Brain microvascular endothelial cell (primary cell): ENCODE data around the gene FAF1.
"Not testable (repeated sequence)": the region's sequence is repeated elsewhere in the genome, so short reads cannot be mapped to it uniquely, and the experiment has no call there.

ENCODE experiments used
- DNase-seq: peaks from one replicate; pipeline ENCODE4 v3.0.0-alpha.2; 2020
- H3K27ac ChIP-seq: fragments of 250-450 bp; sonication (Bioruptor Pico); 2 replicates; pipeline ENCODE4 v1.5.1; 2020; ENCODE audit warnings: mild to moderate bottlenecking, moderate library complexity
- H3K27me3 ChIP-seq: fragments of 250-450 bp; sonication (Bioruptor Pico); replicated peaks from 2 replicates; pipeline ENCODE4 v1.5.1; 2020; ENCODE audit warnings: mild to moderate bottlenecking
- H3K36me3 ChIP-seq: fragments of 250-450 bp; sonication (Bioruptor Pico); replicated peaks from 2 replicates; pipeline ENCODE4 v1.5.1; 2020; ENCODE audit warnings: mild to moderate bottlenecking
- H3K4me3 ChIP-seq: 2 replicates; pipeline ENCODE4 v1.5.1; 2011; ENCODE audit warnings: low read depth, mild to moderate bottlenecking, control low read depth, low read length, moderate library complexity
- CTCF ChIP-seq: IDR thresholded peaks from 2 replicates; pipeline ENCODE4 v1.5.1; 2011; ENCODE audit warnings: low read depth, mild to moderate bottlenecking, moderate library complexity, low read length, control low read depth, inconsistent platforms; ENCODE audit errors: missing control alignments
- in situ Hi-C: cut with HindIII; loops from 2 replicates; pipeline ENCODE4 v1.10.0; 2017; ENCODE audit warnings: low sequenced_read_pairs, low pct_ligation_motif_present

The FAF1 gene

GRCh38 chr1:50917138-50918137 is 42.6 kb downstream of the FAF1 start:
- TF ChIP-seq CTCF = no peak
- H3K36me3 ChIP-seq = no peaks in the 10 kb centered on the region
- H3K27ac ChIP-seq = no peak overlapping the region
- in situ Hi-C loops = no loop called here
- no peak for DNase-seq
- no peaks in the 10 kb centered on the region for H3K27me3 ChIP-seq
- H3K4me3 ChIP-seq = no peak overlapping the region

- no peak for DNase-seq
- Histone ChIP-seq H3K27ac (no peak overlapping the region), H3K27me3 (no peaks in the 10 kb centered on the region), H3K4me3 (no peak overlapping the region), H3K36me3 (no peaks in the 10 kb centered on the region)
- in situ Hi-C loops = no loop called here
- no peak for TF ChIP-seq CTCF
Measured at GRCh38 chr1:50915621-50916020, 44.4 kb downstream of the FAF1 start.

GRCh38 chr1:50913954-50914353 is 46.1 kb downstream of the FAF1 start:
- H3K27ac ChIP-seq = no peak overlapping the region
- TF ChIP-seq CTCF = no peak
- H3K36me3 ChIP-seq = no peaks in the 10 kb centered on the region
- H3K27me3 ChIP-seq = no peaks in the 10 kb centered on the region
- in situ Hi-C loops = no loop called here
- H3K4me3 ChIP-seq = no peak overlapping the region
- no peak for DNase-seq

- in situ Hi-C loops, H3K36me3 ChIP-seq, H3K27ac ChIP-seq, DNase-seq, H3K4me3 ChIP-seq, H3K27me3 ChIP-seq: not testable (repeated sequence)
Measured at GRCh38 chr1:50910356-50910755, 49.7 kb downstream of the FAF1 start.

GRCh38 chr1:50907610-50908009 is 52.5 kb downstream of the FAF1 start:
- H3K4me3 ChIP-seq, H3K36me3 ChIP-seq, in situ Hi-C loops, H3K27me3 ChIP-seq, DNase-seq, H3K27ac ChIP-seq: not testable (repeated sequence)

GRCh38 chr1:50906050-50906449 is 54.0 kb downstream of the FAF1 start:
- H3K4me3 ChIP-seq, H3K27ac ChIP-seq, H3K27me3 ChIP-seq, H3K36me3 ChIP-seq, in situ Hi-C loops, DNase-seq: not testable (repeated sequence)

- TF ChIP-seq CTCF = no peak
- Histone ChIP-seq H3K4me3 (no peak overlapping the region), H3K27ac (no peak overlapping the region), H3K27me3 (no peaks in the 10 kb centered on the region), H3K36me3 (no peaks in the 10 kb centered on the region)
- in situ Hi-C loops = no loop called here
- DNase-seq = no peak
Measured at GRCh38 chr1:50902419-50902818, 57.6 kb downstream of the FAF1 start.
